Measurements from ENCODE around the gene LSM14B.

Gene LSM14B

GRCh38 chr20:62163485-62163865 lies 41.2 kb downstream of the LSM14B start:
- TF ChIP-seq CTCF (IDR thresholded peaks at IDR 0.05; ENCODE audit: control extremely low read depth, extremely low read depth, low read depth, missing control alignments) = no peak
- DNase-seq (ENCODE audit: extremely low spot score) = no peak
- ChIA-PET POLR2A (no interaction called here), CTCF (no interaction called here)

GRCh38 chr20:62163986-62164762 lies 41.9 kb downstream of the LSM14B start:
- no peak for DNase-seq (ENCODE audit: extremely low spot score)
- ChIA-PET POLR2A (no interaction called here), CTCF (no interaction called here)
- TF ChIP-seq CTCF (IDR thresholded peaks at IDR 0.05; ENCODE audit: control extremely low read depth, extremely low read depth, low read depth, missing control alignments) = no peak

- DNase-seq (ENCODE audit: extremely low spot score) = no peak
- CTCF ChIA-PET = interaction anchor here (1.5 to 2.0 kb wide), 2 partner anchors 27 to 154 kb away, joined by 3 to 5 read pairs; no protein-coding TSS in a partner anchor
- POLR2A ChIA-PET = no interaction called here
- TF ChIP-seq CTCF (IDR thresholded peaks at IDR 0.05; ENCODE audit: control extremely low read depth, extremely low read depth, low read depth, missing control alignments) = no peak
Measured at GRCh38 chr20:62164879-62165761, 42.8 kb downstream of the LSM14B start.

- no peak for TF ChIP-seq CTCF (IDR thresholded peaks at IDR 0.05; ENCODE audit: control extremely low read depth, extremely low read depth, low read depth, missing control alignments)
- DNase-seq (ENCODE audit: extremely low spot score) = no peak
- CTCF ChIA-PET = interaction anchor here (1.5 to 2.0 kb wide), 2 partner anchors 28 to 155 kb away, joined by 3 to 5 read pairs; no protein-coding TSS in a partner anchor
- POLR2A ChIA-PET = no interaction called here
Measured at GRCh38 chr20:62165762-62166399, 43.6 kb downstream of the LSM14B start.

GRCh38 chr20:62167474-62167873 lies 45.2 kb downstream of the LSM14B start:
- POLR2A ChIA-PET = no interaction called here
- CTCF ChIA-PET = interaction anchor here (2.0 kb wide), 1 partner anchor 156 kb away, joined by 5 read pairs; no protein-coding TSS in a partner anchor
- DNase-seq (ENCODE audit: extremely low spot score) = no peak
- no peak for TF ChIP-seq CTCF (IDR thresholded peaks at IDR 0.05; ENCODE audit: control extremely low read depth, extremely low read depth, low read depth, missing control alignments)

GRCh38 chr20:62168061-62168460 lies 45.8 kb downstream of the LSM14B start:
- POLR2A ChIA-PET = no interaction called here

More at GRCh38 chr20:62168061-62168460, 45.8 kb downstream of the LSM14B start:
- no peak for DNase-seq (ENCODE audit: extremely low spot score)
- CTCF ChIA-PET = no interaction called here
- no peak for TF ChIP-seq CTCF (IDR thresholded peaks at IDR 0.05; ENCODE audit: control extremely low read depth, extremely low read depth, low read depth, missing control alignments)

Data from GM10248 (cell line).